Measurements from ENCODE around the gene RNF32. TPM values are rescaled to one million over a fixed set of nuclear protein-coding genes. Genes with fewer than 3 reads are reported as not detected.

RNF32 gene
- total and polyA plus RNA-seq, 7 donors: 0.36 to 3.7 (median 1.5) TPM

DNA sequence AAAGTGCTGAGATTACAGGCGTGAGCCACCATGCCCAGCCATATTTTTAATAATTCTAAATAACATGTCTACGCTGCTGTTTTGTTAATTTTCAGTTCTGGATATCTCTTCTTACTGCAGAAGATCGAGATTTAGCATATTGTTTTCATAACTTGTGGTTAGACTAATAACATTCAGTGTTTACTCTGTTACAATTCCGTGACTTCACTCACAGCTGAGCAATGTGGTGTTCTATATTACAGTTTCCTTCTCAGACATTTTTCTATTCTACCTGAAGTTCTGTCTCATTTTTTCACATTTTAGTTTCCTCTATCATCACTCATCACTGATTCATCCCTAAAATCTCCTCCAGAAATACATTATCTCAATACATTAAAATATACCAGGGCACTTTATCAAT lies 10.9 kb downstream of the RNF32 start:
- no peak for DNase-seq
- H3K27me3 ChIP-seq: peaks cover 0 to 62% (median 12%) of the 10 kb centered on the region in 3 donors
- TF ChIP-seq POLR2AphosphoS5 (IDR thresholded peaks at IDR 0.05) (no peak), EP300 (IDR thresholded peaks at IDR 0.05) (no peak), POLR2A (IDR thresholded peaks at IDR 0.05) (no peak)
- TF ChIP-seq, protein P1, sequence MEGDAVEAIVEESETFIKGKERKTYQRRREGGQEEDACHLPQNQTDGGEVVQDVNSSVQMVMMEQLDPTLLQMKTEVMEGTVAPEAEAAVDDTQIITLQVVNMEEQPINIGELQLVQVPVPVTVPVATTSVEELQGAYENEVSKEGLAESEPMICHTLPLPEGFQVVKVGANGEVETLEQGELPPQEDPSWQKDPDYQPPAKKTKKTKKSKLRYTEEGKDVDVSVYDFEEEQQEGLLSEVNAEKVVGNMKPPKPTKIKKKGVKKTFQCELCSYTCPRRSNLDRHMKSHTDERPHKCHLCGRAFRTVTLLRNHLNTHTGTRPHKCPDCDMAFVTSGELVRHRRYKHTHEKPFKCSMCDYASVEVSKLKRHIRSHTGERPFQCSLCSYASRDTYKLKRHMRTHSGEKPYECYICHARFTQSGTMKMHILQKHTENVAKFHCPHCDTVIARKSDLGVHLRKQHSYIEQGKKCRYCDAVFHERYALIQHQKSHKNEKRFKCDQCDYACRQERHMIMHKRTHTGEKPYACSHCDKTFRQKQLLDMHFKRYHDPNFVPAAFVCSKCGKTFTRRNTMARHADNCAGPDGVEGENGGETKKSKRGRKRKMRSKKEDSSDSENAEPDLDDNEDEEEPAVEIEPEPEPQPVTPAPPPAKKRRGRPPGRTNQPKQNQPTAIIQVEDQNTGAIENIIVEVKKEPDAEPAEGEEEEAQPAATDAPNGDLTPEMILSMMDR (IDR thresholded peaks at IDR 0.05): no peak
- intact Hi-C loops (cut with DNase I): no loop called here
- 85 to 90% methylated on average over 4 of the region's 4 CpGs for WGBS, 2 donors
- no peaks in the 10 kb centered on the region for H3K4me1 ChIP-seq
- H3K4me3 ChIP-seq: no peak overlapping the region
- H3K36me3 ChIP-seq: no peaks in the 10 kb centered on the region
- H3K9me3 ChIP-seq: no peaks in the 10 kb centered on the region
- H3K27ac ChIP-seq: no peak overlapping the region

DNA sequence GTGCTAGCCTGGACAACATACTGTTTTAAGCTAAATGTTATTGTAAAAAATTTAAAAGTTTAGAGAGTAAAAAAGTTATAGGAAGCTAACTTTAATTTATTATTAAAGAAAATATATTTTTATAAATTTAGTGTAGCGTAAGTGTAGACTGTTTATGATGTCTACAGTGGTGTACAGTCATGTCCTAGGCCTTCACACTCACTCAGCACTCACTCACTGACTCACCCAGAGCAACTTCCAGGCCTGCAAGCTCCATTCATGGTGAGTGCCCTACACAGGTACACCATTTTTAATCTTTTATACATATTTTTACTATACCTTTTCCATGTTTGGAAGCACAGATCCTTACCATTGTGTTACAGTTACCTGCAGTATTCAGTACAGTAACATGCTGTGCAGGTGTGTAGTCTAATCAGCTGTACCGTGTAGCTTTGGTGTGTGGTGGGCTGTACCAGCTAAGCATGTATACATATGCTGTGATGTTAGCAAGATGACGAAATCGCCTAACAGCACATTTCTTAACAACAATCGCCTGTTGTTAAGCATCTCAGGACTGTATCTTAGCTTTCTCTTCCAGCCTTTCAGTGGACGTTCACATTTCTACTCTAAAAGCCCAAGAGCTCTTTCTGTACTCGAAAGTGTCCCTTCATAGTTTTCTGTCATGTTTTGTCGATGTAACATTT lies 12.5 kb downstream of the RNF32 start:
- H3K27me3 ChIP-seq: peaks cover 0 to 75% (median 12%) of the 10 kb centered on the region in 3 donors
- 94 to 96% methylated on average over 8 of the region's 8 CpGs for WGBS, 2 donors
- H3K4me1 ChIP-seq: no peaks in the 10 kb centered on the region
- H3K4me3 ChIP-seq: no peak overlapping the region
- no peak for DNase-seq
- intact Hi-C loops (cut with DNase I): no loop called here
- no peak overlapping the region for H3K27ac ChIP-seq
- H3K9me3 ChIP-seq: no peaks in the 10 kb centered on the region
- H3K36me3 ChIP-seq: no peaks in the 10 kb centered on the region
- TF ChIP-seq, protein P1 (IDR thresholded peaks at IDR 0.05): no peak
- TF ChIP-seq POLR2AphosphoS5 (IDR thresholded peaks at IDR 0.05) (no peak), EP300 (IDR thresholded peaks at IDR 0.05) (no peak), POLR2A (IDR thresholded peaks at IDR 0.05) (no peak)

DNA sequence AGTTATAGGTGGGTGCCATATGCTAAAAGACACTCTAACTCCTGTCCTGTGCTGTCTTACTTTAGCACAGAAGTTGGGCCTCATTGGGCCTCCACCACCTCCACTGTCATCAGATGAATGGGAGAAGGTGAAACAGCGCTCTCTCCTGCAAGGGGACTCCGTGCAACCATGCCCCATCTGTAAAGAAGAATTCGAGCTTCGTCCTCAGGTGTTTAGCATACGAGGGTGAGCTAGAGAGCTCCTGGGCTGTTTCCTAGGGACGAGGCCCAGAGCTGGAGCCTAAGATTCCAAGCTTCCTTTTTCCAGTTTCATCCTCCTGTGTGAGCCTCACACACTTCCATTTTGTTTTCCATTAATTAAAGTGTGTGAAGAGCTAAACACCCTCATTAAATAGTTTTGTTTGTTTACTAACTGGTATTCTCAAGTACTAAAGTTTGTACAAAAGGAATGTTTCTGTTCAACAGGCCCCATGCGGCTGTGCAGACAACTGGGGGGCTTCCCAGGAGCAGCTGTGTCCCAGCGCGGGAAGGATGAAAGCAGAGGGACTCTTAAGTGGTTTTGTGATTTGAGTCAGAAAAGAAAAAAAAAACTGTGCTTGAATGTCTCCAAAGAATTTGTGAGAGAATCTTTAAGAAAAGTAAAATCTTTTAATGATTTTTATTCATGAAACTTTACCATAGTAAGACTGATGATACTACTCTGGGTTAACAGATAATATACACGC lies 14.1 kb downstream of the RNF32 start:
- Histone ChIP-seq H3K27ac (no peak overlapping the region), H3K36me3 (no peaks in the 10 kb centered on the region), H3K27me3 (peaks cover 0 to 78% (median 12%) of the 10 kb centered on the region in 3 donors), H3K9me3 (no peaks in the 10 kb centered on the region), H3K4me1 (no peaks in the 10 kb centered on the region), H3K4me3 (no peak overlapping the region)
- intact Hi-C loops (cut with DNase I): no loop called here
- DNase-seq: no peak
- 86 to 91% methylated on average over 10 of the region's 10 CpGs for WGBS, 2 donors
- no peak for TF ChIP-seq POLR2AphosphoS5 (IDR thresholded peaks at IDR 0.05)
- TF ChIP-seq, protein P1 (IDR thresholded peaks at IDR 0.05): no peak
- TF ChIP-seq EP300 (IDR thresholded peaks at IDR 0.05): no peak
- TF ChIP-seq POLR2A (IDR thresholded peaks at IDR 0.05): no peak

DNA sequence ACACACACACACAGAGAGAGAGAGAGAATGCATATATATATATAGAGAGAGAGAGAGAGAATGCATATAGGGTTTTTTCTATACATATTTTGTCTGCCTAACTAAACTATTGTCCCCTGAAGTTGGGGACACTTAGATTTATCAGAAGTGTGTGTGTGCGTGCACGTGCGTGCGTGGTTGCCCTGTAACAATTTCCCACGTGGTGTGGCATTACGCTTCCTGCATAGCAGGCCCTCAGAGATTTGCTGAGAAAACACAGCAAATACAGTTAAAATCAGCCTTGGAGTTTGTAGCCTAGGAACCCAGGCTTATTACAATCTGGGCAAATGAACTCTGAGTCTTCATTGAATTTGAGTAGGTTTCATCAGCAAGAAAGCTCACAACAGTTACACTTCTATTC lies 14.7 kb downstream of the RNF32 start:
- Histone ChIP-seq H3K36me3 (no peaks in the 10 kb centered on the region), H3K27me3 (peaks cover 0 to 73% (median 12%) of the 10 kb centered on the region in 3 donors), H3K4me1 (no peaks in the 10 kb centered on the region), H3K27ac (no peak overlapping the region), H3K9me3 (no peaks in the 10 kb centered on the region), H3K4me3 (no peak overlapping the region)
- TF ChIP-seq, protein P1 (IDR thresholded peaks at IDR 0.05): no peak
- TF ChIP-seq POLR2AphosphoS5 (IDR thresholded peaks at IDR 0.05) (no peak), EP300 (IDR thresholded peaks at IDR 0.05) (no peak), POLR2A (IDR thresholded peaks at IDR 0.05) (no peak)
- DNase-seq: no peak
- 79 to 92% methylated on average over 6 of the region's 6 CpGs for WGBS, 2 donors
- intact Hi-C loops (cut with DNase I): no loop called here
